Panc1 (cell line): ENCODE measurements around the gene RUSF1. TPM values are rescaled to one million over a fixed set of nuclear protein-coding genes. Genes with fewer than 3 reads are reported as not detected.
"Not testable (repeated sequence)": the region's sequence is repeated elsewhere in the genome, so short reads cannot be mapped to it uniquely, and the experiment has no call there.

Experiments
- ATAC-seq: fragments of 200-7000 bp; cut with Tn5 transposase; 2 replicates; pipeline ENCODE4 v1.9.1; 2020; ENCODE audit warnings: mild to moderate bottlenecking, moderate library complexity
- BruUV-seq: library from RNA; stranded (reverse); fragments of 400-500 nt; replicated peaks from 2 replicates; lab custom pipeline; 2021; lab: Mats Ljungman, UMichigan
- CTCF ChIA-PET: fragments of 300-600 bp; sonication (Branson Sonifier 250); formaldehyde crosslinking; loops from one replicate; lab custom pipeline; 2022; ENCODE audit warnings: antibody characterized with exemption; lab: Charles Lee
- POLR2A ChIA-PET: fragments of 300-600 bp; sonication (Branson Sonifier 250); formaldehyde crosslinking; loops from one replicate; lab custom pipeline; 2022; ENCODE audit warnings: antibody characterized with exemption; lab: Charles Lee
- DNase-seq: peaks from one replicate; pipeline ENCODE4 v3.0.0-alpha.2; 2010; ENCODE audit warnings: low read depth, low spot score
- H3K27ac ChIP-seq: 2 replicates; pipeline ENCODE4 v1.5.1; 2011; ENCODE audit warnings: mild to moderate bottlenecking, low read length, inconsistent platforms
- H3K27me3 ChIP-seq: fragments of 200-500 bp; sonication (Bioruptor generic); 2 replicates; pipeline ENCODE4 v1.6.0; 2014; ENCODE audit warnings: low read length, inconsistent platforms; ENCODE audit not compliant: control insufficient read depth, insufficient read depth
- H3K36me3 ChIP-seq: fragments of 200-500 bp; sonication (Bioruptor generic); 2 replicates; pipeline ENCODE4 v1.5.1; 2014; ENCODE audit warnings: inconsistent platforms, mild to moderate bottlenecking, low read length, moderate library complexity; ENCODE audit not compliant: control insufficient read depth, insufficient read depth
- H3K4me1 ChIP-seq: 2 replicates; pipeline ENCODE4 v1.5.1; 2011; ENCODE audit warnings: inconsistent platforms, mild to moderate bottlenecking, low read length, moderate library complexity; ENCODE audit not compliant: control insufficient read depth, insufficient read depth
- H3K4me3 ChIP-seq, 2 experiments: 2 replicates each; pipeline ENCODE4 v1.5.1; 2011 to 2012; ENCODE audit warnings: low read depth in 2 of 2, low read length in 2 of 2, mild to moderate bottlenecking in 2 of 2, inconsistent platforms in 1 of 2, moderate library complexity in 1 of 2
- H3K9me3 ChIP-seq: fragments of 200-500 bp; sonication (Bioruptor generic); 2 replicates; pipeline ENCODE4 v1.5.1; 2014; ENCODE audit warnings: low read depth, mild to moderate bottlenecking, inconsistent platforms, low read length, moderate library complexity; ENCODE audit not compliant: control insufficient read depth, insufficient read depth
- CTCF ChIP-seq: fragments of 450-650 bp; IDR thresholded peaks from 2 replicates; pipeline ENCODE4 v1.5.1; 2017; ENCODE audit warnings: mild to moderate bottlenecking
- POLR2AphosphoS5 ChIP-seq: IDR thresholded peaks from 2 replicates; pipeline ENCODE4 v1.6.1; 2012; ENCODE audit warnings: mild to moderate bottlenecking, low read depth, low read length, moderate library complexity
- REST ChIP-seq, 2 experiments: IDR thresholded peaks; 2 replicates each; pipeline ENCODE4 v1.6.1; 2011 to 2012; ENCODE audit warnings: low read depth in 2 of 2, control low read depth in 1 of 2, low read length in 1 of 2, mild to moderate bottlenecking in 1 of 2, moderate library complexity in 1 of 2; ENCODE audit not compliant: insufficient read depth in 1 of 2
- SIN3A ChIP-seq: IDR thresholded peaks from 2 replicates; pipeline ENCODE4 v1.6.1; 2012; ENCODE audit warnings: low read depth, mild to moderate bottlenecking, low read length, moderate library complexity, borderline replicate concordance; ENCODE audit not compliant: insufficient read depth
- TCF7L2 ChIP-seq: IDR thresholded peaks from 2 replicates; pipeline ENCODE4 v1.6.1; 2011; ENCODE audit warnings: mild to moderate bottlenecking, low read depth, low read length, inconsistent platforms
- in situ Hi-C: cut with HindIII; loops from 2 replicates; pipeline ENCODE4 v1.10.0; 2016; ENCODE audit warnings: low sequenced_read_pairs, low pct_unique_long_range_greater_than_20kb
- intact Hi-C: fragments of 100-400 bp; cut with micrococcal nuclease; formaldehyde crosslinking; loops from one replicate; pipeline ENCODE4 v1.10.0; 2022; ENCODE audit not compliant: unreplicated experiment
- total RNA-seq: library from RNA; stranded (reverse); gene quantifications from one replicate; pipeline ENCODE4 v1.2.1, GENCODE V29; 2021; ENCODE audit not compliant: unreplicated experiment

The RUSF1 gene
- total RNA-seq, 1 experiment from 2014 or later = 47.4 TPM

GRCh38 chr16:31527734-31528274 lies 19.6 kb upstream of the RUSF1 start, which contains the start of gene AHSP:
AHSP (plus strand) TSS chr16:31527900; CDS start chr16:31528140, 240 bp downstream.
- ATAC-seq = no peak
- BruUV-seq = no TSS peak
- Histone ChIP-seq H3K27ac (no peak within 1 kb of the TSS), H3K4me3 (peak within 1 kb of the TSS in 1 of 2 experiments; percentile 43; a peak in 1 of 4 replicates), H3K4me1 (0 out of 2 replicates have a peak, but pooled peaks cover 4% of the 10 kb centered on the region), H3K27me3 (peaks cover 6% of the 10 kb centered on the region; the same call in 1 of the 2 replicates), H3K9me3 (no peaks in the 10 kb centered on the region), H3K36me3 (no peaks in the 10 kb centered on the region)
- POLR2A ChIA-PET = no interaction called here
- CTCF ChIA-PET = no interaction called here
- intact Hi-C loops = loop anchor here (5.0 kb wide), 1 partner anchor 51 kb away; no protein-coding TSS in a partner anchor
- in situ Hi-C loops = no loop called here
- TF ChIP-seq REST (IDR thresholded peaks at IDR 0.05; ENCODE audit: insufficient read depth in 1 of 2, low read depth in 2 of 2, low read length in 1 of 2) (no peak), SIN3A (no peak), POLR2AphosphoS5 (no peak), TCF7L2 (no peak), CTCF (no peak)
- no peak for DNase-seq

GRCh38 chr16:31525113-31525512 lies 16.9 kb upstream of the RUSF1 start:
- Histone ChIP-seq H3K4me3 (no peak overlapping the region), H3K4me1 (0 out of 2 replicates have a peak, but pooled peaks cover 4% of the 10 kb centered on the region), H3K36me3 (no peaks in the 10 kb centered on the region), H3K27ac (no peak overlapping the region), H3K27me3 (peaks cover 5% of the 10 kb centered on the region; the same call in 1 of the 2 replicates), H3K9me3 (no peaks in the 10 kb centered on the region)
- ATAC-seq (no peak), DNase-seq (no peak)
- no peak for TF ChIP-seq CTCF
- TF ChIP-seq REST (IDR thresholded peaks at IDR 0.05; ENCODE audit: insufficient read depth in 1 of 2, low read depth in 2 of 2, low read length in 1 of 2) = no peak
- TF ChIP-seq POLR2AphosphoS5 = no peak
- TF ChIP-seq TCF7L2 = no peak
- intact Hi-C loops (loop anchor here (5.0 kb wide), 1 partner anchor 48 kb away; no protein-coding TSS in a partner anchor), in situ Hi-C loops (no loop called here)
- BruUV-seq = no TSS peak
- CTCF ChIA-PET = no interaction called here
- POLR2A ChIA-PET = no interaction called here

GRCh38 chr16:31523768-31524167 lies 15.6 kb upstream of the RUSF1 start:
- CTCF ChIA-PET, ATAC-seq, H3K27ac ChIP-seq, in situ Hi-C loops, POLR2A ChIA-PET, H3K36me3 ChIP-seq, H3K27me3 ChIP-seq, DNase-seq, BruUV-seq, H3K4me3 ChIP-seq, H3K4me1 ChIP-seq, intact Hi-C loops, H3K9me3 ChIP-seq: not testable (repeated sequence)
